ENCODE data around the gene HRCT1. TPM values are rescaled to one million over a fixed set of nuclear protein-coding genes. Genes with fewer than 3 reads are reported as not detected.
"Not testable (repeated sequence)": the region's sequence is repeated elsewhere in the genome, so short reads cannot be mapped to it uniquely, and the experiment has no call there.

HRCT1 gene
- total RNA-seq (2014; rRNA removed) = 1.5 and 2.1 TPM in 2 replicates
- 5.0 TPM for polyA plus RNA-seq (2012)

GRCh38 chr9:35905912-35906679 lies at the start of gene HRCT1:
TSS of gene HRCT1 (plus strand) at chr9:35906202. CDS start at chr9:35906288, 86 bp downstream.
- DNase-seq (ENCODE audit: low read depth) = peak; percentile 99

- DNase-seq (ENCODE audit: low read depth) = no peak
Observed at GRCh38 chr9:35856206-35856605, 49.8 kb upstream of the HRCT1 start.

GRCh38 chr9:35856882-35857281 lies 49.1 kb upstream of the HRCT1 start:
- DNase-seq (ENCODE audit: low read depth) = no peak

GRCh38 chr9:35858458-35858857 lies 47.5 kb upstream of the HRCT1 start:
- no peak for DNase-seq (ENCODE audit: low read depth)

- peak; percentile 69 for DNase-seq (ENCODE audit: low read depth)
Observed at GRCh38 chr9:35859310-35859989, 46.6 kb upstream of the HRCT1 start.

GRCh38 chr9:35859990-35860339 lies 46.0 kb upstream of the HRCT1 start:
- no peak for DNase-seq (ENCODE audit: low read depth)

- no peak for DNase-seq (ENCODE audit: low read depth)
Observed at GRCh38 chr9:35861161-35861897, 44.7 kb upstream of the HRCT1 start.

GRCh38 chr9:35862328-35862727 lies 43.7 kb upstream of the HRCT1 start:
- DNase-seq (ENCODE audit: low read depth) = no peak

- DNase-seq (ENCODE audit: low read depth) = no peak
Observed at GRCh38 chr9:35863583-35863982, 42.4 kb upstream of the HRCT1 start.

GRCh38 chr9:35864695-35865255 lies 41.2 kb upstream of the HRCT1 start:
- no peak for DNase-seq (ENCODE audit: low read depth)

GRCh38 chr9:35867538-35867937 lies 38.5 kb upstream of the HRCT1 start:
- DNase-seq (ENCODE audit: low read depth) = no peak

- DNase-seq (ENCODE audit: low read depth) = no peak
Observed at GRCh38 chr9:35868933-35869332, 37.1 kb upstream of the HRCT1 start.

- no peak for DNase-seq (ENCODE audit: low read depth)
Observed at GRCh38 chr9:35869621-35870216, 36.3 kb upstream of the HRCT1 start.

- no peak for DNase-seq (ENCODE audit: low read depth)
Observed at GRCh38 chr9:35870351-35870923, 35.6 kb upstream of the HRCT1 start, which contains the start of gene OR13J1. TSS of gene OR13J1 (minus strand) at chr9:35870401. CDS start at chr9:35870401, 0 bp downstream.

GRCh38 chr9:35871545-35871944 lies 34.5 kb upstream of the HRCT1 start:
- no peak for DNase-seq (ENCODE audit: low read depth)

- DNase-seq (ENCODE audit: low read depth) = no peak
Observed at GRCh38 chr9:35872505-35872904, 33.5 kb upstream of the HRCT1 start.

- DNase-seq (ENCODE audit: low read depth) = peak; percentile 62
Observed at GRCh38 chr9:35882263-35882848, 23.6 kb upstream of the HRCT1 start.

- DNase-seq (ENCODE audit: low read depth) = peak; percentile 23
Observed at GRCh38 chr9:35882996-35883395, 23.0 kb upstream of the HRCT1 start.

- not testable (repeated sequence) for DNase-seq (ENCODE audit: low read depth)
Observed at GRCh38 chr9:35884908-35885307, 21.1 kb upstream of the HRCT1 start.

- DNase-seq (ENCODE audit: low read depth) = peak; percentile 29
Observed at GRCh38 chr9:35891646-35892045, 14.4 kb upstream of the HRCT1 start.

- DNase-seq (ENCODE audit: low read depth) = no peak
Observed at GRCh38 chr9:35892051-35892450, 14.0 kb upstream of the HRCT1 start.

Data from LHCN-M2 (cell line).